HG03521 (cell line): Measurements from ENCODE around the gene CASTOR2.
"Not testable (repeated sequence)": the region's sequence is repeated elsewhere in the genome, so short reads cannot be mapped to it uniquely, and the experiment has no call there.

Experiments
- ATAC-seq: cut with Tn5 transposase; IDR thresholded peaks from one replicate; pipeline ENCODE4 v1.9.1; 2021; ENCODE audit warnings: mild to moderate bottlenecking, moderate library complexity; ENCODE audit not compliant: unreplicated experiment

CASTOR2 gene

DNA sequence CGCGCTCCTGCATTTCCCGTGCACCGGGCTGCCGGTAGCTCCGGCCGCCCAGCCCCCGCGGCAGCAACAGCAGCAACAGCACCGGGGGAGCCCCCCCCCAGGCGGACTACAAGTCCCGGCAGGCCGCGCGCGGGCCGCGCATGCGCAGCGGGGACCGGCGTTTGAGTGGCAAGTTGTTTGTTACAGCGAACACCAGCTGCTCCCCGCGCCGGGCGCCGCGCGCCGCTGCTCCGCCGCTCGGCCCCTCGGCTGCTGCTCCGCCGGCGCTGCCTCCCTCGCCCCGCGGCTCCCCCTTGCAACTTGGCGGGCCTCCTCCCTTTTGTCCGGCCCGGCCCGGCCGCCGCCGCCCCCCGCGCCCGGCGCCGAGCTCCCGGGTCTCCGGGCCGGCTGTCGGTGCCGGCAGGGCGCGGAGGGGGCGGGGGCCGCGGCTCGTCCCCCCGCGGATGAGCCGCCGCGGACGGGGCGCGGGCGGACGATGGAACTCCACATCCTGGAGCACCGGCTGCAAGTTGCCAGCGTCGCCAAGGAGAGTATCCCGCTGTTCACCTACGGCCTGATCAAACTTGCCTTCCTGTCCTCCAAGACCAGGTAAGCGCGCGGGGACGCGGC is at the start of gene CASTOR2:
TSS of gene CASTOR2 (plus strand) at position 195 of the 609 bp plus-strand sequence. CDS start at position 476, 281 bp downstream.
- ATAC-seq: peak; percentile 88

DNA sequence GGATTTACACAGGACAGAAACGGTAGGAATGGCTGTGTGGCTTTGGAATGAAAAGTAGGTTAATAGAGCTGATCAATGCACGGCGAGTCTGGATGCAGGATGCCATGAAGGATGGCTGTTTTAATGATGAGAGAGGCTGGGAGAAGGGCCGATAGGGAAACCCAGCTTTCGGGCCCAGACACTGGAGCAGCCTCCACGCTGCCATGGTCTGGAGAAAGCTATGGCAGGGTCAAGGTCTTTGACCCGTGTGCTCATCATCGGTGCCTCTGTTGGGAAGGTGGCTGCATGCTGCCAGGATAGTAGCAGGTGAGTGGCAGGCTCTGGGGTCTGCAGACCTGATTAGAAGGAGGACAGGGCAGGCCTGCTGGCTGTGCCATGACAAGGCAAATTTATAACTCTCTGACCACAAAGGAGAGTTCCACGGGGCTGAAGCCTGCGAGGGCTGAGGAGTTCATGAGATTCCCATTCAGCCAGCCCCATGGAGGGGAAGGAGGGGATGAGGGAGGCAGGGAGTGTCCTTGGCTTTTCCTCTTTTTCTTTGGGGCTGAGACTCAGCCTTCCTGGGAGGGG is 42.1 kb upstream of the CASTOR2 start:
- not testable (repeated sequence) for ATAC-seq

DNA sequence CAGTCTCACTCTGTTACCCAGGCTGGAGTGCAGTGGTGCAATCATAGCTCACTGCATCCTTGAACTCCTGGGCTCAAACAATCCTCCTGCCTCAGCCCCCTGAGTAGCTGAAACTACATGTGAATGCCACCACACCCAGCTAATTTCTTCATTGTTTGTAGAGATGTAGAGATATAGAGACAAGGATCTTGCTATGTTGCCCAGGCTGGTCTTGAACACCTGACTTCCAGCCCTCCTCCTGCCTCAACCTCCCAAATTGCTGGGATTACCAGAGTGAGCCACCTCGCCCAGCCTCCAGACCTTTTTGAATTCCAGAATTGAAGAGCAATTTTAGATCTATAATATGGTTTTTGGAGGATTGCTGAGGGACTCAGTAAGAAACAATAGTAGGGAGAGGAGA is 40.9 kb upstream of the CASTOR2 start:
- not testable (repeated sequence) for ATAC-seq

DNA sequence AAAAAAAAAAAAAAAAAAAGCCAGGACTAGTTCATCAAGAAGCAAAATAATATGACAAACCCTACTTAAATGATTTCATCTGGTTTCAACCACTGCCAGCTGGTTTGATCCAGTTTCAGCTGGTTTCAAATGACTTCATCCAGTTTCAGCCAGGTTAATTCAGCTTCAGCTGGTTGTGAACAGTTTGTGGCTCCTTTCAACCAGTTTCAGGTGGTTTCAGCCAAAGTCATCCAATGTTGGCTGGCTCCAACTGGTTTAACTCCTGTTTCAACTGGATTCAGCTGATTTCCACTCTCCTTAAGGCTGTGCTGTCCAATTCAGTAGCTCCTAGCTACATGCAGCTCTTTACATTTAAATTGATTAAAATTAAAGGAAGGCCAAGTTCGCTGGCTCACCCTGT is 37.5 kb upstream of the CASTOR2 start:
- not testable (repeated sequence) for ATAC-seq

DNA sequence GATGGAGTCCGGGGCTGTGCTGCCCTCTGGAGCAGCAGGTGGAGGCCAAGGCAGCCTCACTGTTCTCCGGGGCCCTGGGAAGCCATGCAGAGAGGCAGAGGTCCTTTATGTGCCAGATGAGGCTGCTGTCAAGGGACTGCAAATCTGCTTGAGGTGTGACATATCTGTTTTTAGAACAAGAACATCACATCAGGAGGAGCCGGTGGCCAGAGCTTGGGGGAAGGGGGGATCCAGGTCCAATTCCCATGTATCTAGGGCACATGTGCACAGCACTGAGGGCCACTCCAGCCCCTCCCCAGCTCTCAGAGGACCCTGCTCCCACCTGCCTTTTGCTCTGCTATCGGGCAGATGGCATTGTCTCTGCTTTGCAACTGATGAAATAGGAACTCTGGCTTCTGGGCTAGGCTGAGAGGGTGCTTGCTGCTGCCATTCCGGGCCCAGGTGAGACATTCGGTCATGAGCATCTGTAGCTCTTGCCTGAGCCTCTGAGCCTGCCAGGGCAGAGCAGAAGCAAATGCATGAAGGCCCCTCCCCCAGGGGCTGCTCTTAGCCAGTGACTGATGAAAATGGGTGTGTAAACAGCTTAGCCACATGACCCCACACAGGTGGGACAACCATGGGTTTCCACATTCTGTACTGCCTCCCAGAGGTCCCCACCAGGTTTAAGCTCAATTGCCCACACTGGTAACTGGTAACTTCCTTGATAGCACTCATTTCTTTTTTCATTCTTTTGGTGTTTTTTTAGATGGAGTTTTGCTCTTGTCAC is 32.8 kb upstream of the CASTOR2 start:
- not testable (repeated sequence) for ATAC-seq

DNA sequence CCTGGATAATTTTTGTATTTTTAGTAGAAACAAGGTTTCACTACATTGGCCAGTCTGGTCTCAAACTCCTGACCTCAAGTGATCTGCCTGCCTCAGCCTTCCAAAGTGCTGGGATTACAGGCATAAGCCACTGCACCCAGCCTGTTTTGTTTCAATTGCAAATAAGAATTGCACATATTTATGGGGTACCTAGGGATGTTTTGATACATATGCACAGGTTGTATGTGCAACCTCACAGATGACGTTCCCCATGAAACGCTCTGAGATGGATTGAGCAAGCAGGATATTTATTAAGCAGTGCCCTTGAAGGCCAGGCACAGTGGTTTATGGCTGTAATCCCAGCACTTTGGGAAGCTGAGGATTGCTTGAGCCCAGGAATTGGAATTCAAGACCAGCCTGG is 25.1 kb upstream of the CASTOR2 start:
- ATAC-seq: not testable (repeated sequence)

DNA sequence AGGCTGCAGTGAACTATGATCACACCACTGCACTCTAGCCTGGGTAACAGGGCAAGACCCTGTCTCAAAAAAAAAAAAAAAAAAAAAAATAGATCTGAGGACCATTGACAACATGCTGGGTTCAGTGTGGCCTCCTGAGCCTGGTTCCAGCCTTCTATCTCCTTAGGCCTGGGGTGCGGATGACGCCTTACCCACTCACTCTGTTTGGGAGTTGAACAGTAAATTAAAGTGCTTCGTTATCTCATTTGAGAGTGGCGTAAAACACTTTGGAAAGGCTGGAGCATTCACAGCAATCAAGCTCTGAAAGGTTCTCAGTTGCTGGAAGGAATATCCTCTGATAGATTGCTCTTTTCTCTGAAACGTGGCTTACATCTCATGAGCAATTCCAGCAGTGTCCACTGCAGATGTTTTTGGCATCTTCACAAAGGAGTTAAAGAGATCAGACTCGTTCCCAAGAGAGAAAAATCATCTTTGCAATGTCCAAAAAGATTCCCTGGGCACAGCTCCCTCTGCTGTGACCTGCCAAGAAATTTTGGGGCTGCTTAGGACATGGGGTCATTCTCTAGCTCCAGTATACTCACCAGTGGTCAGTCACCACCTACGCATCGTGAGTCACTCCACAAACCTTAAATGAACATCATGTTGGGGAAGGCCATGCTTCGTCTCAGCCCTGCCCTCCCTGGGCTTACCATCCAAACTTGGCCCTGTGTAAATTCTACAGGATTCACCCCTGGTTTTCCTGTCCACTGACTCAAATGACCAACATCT is 23.0 kb upstream of the CASTOR2 start:
- not testable (repeated sequence) for ATAC-seq

DNA sequence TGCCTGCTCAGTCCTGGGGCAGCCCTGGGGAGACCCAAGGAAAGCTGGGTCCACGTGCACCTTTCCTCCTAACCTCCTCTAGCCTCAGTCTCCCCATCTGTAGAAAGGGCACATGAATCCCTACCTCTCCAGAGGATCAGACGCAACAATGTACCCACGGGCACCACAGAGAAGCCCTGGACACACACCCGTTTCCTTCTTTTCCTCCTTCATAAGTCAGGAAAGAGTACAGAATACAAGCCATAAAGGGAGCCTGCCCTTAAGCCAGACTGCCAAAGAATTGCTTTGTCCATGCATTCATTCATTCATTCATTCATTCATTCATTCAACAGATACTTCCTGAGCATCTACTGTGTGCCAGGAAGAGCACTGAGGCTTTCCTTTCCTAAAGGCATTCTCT is 20.6 kb upstream of the CASTOR2 start:
- not testable (repeated sequence) for ATAC-seq

DNA sequence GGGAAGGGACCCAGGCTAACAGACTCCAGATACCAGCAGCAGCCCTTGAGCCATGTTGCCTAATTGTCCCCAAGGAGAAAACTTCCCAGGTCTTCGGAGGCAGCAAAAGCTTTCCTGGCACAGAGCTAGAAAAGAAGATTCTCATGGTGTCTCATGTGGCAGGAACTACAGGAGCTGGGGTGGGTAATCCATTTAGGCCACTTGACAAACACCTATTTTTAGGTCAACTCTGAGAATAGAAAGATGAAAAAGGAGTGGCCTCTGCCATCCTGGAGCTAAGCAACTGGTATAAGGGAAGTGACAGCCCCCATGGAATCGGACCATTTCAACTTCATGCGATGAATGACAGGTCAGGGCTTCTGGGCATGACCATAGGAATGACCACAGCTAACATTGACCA is 16.8 kb upstream of the CASTOR2 start:
- ATAC-seq: not testable (repeated sequence)

DNA sequence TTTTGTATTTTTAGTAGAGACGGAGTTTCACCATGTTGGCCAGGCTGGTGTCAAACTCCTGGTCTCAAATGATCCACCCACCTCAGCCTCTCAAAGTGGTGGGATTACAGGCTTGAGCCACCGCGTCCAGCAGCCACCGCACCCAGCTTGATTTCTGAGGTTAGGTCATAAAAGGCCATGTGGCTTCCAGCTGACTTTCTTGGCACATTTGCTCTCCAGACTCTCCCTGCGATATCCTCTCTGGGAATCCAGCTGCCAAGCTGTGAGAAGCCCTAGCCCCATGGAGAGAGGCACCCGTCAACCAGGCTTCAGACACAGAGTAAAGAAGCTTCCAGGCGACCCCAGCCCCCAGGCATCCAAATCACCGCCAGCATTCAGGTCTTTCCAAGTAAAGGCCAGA is 10.7 kb upstream of the CASTOR2 start:
- ATAC-seq: not testable (repeated sequence)

DNA sequence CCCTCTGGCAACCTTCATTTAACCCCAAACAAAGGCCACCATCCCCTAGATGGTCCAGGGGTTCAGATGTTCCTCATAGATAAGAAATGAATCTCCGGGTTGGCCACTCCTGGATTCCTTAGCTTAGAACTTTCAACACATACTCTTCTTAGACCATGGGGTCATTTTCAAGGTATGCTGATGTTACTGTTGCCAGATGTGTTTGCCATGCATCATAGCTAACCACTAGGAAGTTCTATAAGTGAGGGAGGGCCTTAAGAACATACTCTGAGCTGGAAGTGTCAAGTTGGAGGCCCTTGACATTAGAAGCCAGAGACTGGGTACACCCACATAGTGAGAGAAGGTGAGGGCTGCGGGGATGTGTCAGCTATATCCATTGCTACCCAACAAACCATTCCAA is 6.2 kb upstream of the CASTOR2 start:
- ATAC-seq: not testable (repeated sequence)

DNA sequence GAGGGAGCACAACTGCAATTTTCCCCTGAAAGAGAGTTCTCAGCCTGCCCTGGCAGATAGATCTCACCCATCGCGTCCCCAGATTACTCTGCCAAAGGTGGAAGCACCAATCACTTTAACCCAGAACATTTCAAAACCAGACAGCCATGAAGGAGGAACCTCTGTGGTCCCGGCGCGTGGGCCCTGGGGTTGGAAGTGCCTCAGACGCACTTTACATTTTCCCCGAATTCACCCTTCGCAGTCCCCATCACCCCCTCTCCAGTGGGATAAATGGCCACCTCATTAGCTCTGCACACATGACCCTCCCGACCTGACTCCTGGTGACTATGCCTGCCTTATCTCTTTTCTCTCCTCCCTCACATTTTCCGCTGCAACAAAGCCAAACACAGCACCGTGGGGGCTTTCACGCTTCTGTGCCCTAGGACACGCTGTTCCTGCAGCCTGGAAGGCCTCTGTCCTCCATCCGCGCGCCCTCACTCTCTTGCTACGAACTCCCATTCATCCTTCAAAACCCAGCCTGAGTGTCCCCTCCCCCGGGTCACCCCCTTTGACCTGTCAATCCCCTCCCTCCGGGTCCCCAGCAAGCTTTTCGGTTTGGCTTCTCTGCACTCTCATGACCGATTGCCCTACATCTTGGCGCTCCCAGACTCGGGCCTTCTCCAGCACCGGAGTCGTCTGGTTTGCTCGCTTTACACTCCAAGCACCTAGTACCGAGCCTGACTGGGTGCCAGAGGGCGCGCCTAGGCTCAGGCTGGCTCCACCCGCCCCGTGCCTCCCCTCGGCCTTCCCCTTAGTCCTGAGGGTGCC is 598 bp upstream of the CASTOR2 start:
- not testable (repeated sequence) for ATAC-seq

DNA sequence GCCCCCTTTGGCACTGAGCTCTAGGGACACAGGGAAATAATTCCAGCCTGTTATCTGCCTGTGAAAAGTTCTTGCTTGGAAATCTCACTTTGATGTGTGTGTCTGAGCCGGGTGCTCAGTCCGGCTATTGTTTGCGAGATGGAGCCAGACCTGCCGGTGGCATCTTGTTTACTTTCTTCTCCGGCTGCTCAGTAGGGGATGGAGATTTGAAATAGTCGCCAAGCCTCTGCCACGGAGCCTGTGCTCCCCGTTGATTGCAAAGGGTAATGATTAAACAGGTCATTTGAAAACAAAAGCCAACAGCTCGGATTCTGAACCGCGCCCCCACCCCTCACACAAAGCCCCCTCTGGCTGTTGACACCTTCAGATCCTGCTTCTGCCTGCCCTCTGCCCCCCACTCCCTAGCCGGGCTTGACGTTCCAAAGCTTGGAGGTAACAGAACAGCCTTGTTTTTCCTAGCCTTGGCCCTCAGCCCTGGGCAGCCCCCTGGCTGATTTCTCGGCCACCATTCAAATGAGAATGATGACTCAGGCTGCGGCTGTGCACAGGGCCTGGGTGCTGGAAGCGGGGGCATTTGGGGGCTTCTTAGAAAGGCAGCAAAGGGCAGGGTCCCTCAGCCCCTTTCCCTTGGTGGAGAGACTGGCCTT is 1.8 kb downstream of the CASTOR2 start:
- ATAC-seq: not testable (repeated sequence)

DNA sequence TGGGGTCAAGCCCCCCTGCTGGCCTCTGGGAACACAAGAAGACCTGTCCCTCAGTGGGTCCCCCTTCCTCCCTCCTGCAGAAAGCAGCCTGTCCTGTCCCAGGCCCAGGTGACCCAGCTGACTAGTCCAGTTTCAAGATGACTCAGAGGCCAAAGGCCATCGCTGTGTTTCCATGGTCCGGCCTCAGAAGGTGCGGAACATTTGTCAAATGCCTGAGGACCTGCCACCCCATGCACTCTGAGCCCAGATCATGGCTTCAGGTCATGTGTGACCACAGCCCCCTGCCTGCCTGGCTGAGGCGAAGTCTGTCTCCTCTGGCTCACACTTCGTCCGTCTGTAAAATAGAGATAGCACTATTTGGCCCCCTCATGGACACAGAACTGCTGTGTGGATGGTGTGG is 2.4 kb downstream of the CASTOR2 start:
- not testable (repeated sequence) for ATAC-seq

DNA sequence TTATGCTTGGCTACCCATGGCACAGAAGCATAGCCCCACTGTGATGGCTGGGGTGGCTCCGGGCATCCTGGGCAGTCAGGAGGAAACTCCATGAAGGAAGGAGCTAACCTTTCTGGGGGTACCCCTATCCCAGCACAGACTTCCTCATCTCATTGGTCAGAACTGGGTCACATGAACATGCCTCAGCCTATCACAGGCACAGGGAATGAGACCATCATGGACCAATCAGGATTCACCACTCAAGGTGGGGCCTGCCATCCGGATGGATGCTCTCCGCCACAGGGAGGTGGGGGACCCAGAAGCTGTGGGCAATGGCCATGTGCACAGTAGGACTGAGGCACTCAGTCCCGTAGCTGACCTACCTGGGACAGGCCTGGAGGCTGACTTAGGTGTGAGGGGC is 6.9 kb downstream of the CASTOR2 start:
- ATAC-seq: not testable (repeated sequence)

DNA sequence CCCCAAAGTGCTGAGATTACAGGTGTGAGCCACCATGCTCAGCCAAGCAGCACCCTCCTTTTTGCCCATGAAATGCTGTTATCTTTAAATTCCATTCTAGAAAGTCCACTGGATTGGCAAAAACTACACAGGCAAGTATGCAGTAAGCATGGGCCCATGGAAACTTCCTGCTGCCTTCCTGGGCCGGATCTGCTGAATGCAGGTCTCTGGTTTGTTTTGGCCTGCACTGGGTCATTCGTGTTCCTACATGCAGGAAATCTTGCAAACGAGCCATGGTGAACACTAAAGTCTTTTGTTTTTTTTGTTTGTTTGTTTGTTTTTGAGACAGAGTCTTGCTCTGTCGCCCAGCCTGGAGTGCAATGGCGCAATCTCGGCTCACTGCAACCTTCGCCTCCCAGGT is 7.9 kb downstream of the CASTOR2 start:
- ATAC-seq: not testable (repeated sequence)

DNA sequence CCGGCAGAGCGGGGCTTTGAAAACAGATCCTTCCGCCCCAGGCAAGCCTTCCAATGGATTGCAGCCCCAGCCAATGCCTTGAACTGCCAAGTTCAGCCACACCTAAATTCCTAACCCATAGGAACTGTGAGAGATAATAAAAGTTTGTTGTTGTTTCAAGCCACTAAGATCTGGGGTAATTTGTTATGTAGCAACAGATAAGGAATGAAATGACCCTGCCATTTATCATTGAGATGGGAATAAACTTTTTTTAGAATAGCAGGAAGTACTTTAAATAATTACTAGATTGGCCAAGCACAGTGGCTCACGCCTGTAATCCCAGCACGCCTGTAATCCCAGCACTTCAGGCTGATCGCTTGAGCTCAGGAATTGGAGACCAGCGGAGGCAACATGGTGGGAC is 11.5 kb downstream of the CASTOR2 start:
- not testable (repeated sequence) for ATAC-seq

DNA sequence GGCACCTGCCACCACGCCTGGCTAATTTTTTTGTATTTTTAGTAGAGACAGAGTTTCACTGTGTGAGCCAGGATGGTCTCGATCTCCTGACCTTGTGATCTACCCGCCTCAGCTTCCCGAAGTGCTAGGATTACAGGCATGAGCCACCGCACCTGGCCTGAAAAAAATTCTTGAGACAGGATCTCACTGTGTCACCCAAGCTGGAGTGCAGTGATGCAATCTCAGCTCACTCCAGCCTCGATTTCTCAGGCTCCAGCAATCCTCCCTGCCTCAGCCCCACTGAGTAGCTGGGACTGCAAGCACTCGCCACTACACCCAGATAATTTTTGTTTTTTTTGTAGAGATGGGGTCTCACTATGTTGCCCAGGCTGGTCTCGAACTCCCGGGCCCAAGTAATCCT is 13.0 kb downstream of the CASTOR2 start:
- ATAC-seq: not testable (repeated sequence)

DNA sequence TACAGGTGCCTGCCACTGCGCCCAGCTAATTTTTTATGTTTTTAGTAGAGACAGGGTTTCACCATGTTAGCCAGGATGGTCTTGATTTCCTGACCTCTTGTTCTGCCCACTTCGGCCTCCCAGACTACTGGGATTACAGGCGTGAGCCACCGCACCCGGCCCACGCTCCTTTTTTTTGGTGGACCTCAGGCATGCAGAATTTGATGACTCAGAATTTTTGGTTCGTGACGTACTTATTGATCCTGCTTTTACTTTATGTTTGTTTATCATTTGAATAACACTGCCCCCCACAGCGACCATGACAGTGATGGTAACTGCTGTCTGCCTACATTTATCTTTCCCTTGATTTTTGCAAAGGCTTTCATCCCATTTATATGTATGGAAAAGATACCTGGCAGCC is 23.9 kb downstream of the CASTOR2 start:
- not testable (repeated sequence) for ATAC-seq

DNA sequence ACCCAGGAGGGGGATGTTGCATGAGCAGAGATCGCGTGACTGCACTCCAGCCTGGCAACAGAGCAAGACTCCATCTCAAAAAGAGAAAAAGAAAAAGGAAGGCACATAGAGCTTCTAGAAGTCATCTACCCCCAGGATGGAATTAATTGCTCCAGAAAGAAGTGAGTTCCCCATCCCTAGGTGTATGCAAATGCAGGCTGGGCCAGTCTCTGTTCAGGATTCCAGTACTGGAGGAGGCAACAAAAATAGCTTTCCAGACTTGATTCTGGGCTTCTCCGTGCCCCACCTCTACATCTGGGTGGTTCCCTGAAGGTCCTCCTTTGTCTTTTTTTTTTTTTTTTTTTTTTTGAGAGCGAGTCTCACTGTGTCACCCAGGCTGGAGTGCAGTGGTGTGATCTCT is 28.6 kb downstream of the CASTOR2 start:
- no peak for ATAC-seq
